DND-41 (cell line): Measurements from ENCODE around the gene GALK2.

ENCODE experiments used
- CTCF ChIP-seq: IDR thresholded peaks from 2 replicates; pipeline ENCODE4 v1.5.1; 2012; ENCODE audit warnings: borderline replicate concordance, low read length, moderate library complexity, mild to moderate bottlenecking; ENCODE audit not compliant: poor library complexity, severe bottlenecking; ENCODE audit errors: extremely low read depth
- EZH2 ChIP-seq: IDR thresholded peaks from 3 replicates; pipeline ENCODE4 v1.6.1; 2012; ENCODE audit warnings: borderline replicate concordance, low read depth, mild to moderate bottlenecking, moderate library complexity, low read length, inconsistent platforms; ENCODE audit not compliant: severe bottlenecking

- TF ChIP-seq CTCF = no peak
- TF ChIP-seq EZH2 = no peak
These were observed 138.6 kb downstream of the GALK2 start for GRCh38 chr15:49308686-49309085.
